Stimulated activated CD8-positive, alpha-beta memory T cell treated with anti-CD3 and anti-CD28 coated beads, Interleukin-7, amount 100 ng/mL, for 1 hour (primary cell): ENCODE data around the gene PRR23E.

Experiments
- DNase-seq, 2 donors: peaks; one replicate each; pipeline ENCODE4 v3.0.0-alpha.2; 2020; ENCODE audit warnings: low read depth in 2 of 2

Gene PRR23E

GRCh38 chr3:127209155-127209839 is 16.4 kb downstream of the PRR23E start:
- DNase-seq: no peak

DNA sequence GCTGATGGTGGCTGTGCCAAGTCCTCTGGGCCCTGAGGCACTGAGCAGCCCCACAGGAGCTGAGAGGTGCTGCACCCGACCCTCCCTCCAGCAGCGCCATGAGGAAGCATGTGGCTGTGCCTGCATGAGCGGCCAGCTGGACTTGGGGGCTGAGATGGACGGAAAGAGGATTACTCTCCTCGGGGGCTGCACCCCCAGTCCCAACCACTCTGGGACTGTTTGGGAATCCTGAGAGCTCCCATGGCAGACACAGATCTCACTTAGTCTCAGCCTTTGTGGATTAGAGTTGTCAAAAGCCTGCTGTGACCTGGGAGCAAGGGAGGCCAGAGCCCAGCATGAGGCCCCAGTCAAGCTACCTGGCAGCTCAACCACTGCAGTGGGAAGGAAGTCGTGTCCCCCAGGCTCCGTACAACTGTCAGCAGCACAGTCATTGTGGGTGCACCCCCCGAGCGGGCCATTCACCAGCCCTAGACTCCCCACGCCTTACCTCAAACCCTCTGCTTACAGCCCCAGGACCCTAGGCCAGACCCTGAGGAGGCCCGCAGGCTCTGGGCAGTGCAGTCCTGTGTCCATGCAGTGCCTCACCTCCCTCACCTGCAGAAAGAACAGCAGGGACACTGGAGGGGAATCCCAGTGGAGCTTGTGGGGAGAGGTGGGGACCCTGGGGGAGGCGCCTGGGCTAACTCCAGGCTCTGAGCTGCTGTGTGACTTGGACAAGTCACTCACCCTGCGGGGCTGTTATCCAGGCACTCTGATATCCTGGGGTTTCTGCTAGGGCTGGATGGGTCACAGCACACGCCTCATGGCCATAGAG is 17.1 kb downstream of the PRR23E start:
- DNase-seq: no peak

GRCh38 chr3:127210654-127210943 is 17.7 kb downstream of the PRR23E start:
- no peak for DNase-seq

DNA sequence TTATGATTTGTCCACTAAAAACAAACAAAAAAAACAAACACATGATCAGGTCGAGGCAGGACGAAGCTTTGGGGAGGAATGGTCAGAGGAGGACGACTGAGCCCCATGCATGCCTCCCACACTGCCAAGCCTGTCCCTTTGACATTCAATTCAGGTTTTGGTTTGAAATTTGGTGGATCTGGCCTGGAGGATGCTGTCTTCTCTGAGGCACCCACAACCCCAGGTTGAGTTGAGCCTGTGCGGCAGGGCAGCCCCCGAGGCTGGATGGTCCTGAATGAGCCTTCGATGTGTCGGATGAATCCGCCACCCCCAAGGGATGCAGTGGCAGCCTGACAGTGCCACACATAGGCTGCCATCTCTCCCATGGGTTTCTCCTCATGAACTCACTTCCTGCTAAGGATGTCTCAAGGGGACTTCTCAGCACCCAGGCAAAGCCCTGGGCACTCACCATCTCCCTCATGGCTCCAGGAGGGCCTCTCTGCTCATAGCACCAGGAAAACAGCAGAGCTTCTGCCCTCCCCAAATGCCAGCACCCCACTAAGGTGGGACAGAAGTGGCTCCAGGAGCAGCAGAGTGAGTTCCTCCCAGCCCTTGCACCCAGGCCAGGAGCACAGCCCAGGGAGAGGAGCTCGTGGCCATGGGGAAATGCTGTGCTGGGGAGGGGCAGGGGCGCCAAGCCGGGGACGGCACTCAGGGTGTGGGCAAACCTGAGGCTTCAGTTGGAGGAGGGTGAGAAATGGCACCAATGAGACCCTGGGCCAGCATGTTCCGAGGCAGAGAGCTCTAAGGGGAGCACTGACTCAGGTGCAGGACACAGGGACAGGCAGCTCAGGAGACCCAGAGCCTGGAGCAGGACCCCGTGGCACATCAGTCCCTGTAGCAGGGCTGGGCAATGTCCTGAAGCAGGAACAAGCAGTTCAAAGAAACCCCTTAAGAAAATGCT is 18.5 kb downstream of the PRR23E start:
- no peak for DNase-seq

DNA sequence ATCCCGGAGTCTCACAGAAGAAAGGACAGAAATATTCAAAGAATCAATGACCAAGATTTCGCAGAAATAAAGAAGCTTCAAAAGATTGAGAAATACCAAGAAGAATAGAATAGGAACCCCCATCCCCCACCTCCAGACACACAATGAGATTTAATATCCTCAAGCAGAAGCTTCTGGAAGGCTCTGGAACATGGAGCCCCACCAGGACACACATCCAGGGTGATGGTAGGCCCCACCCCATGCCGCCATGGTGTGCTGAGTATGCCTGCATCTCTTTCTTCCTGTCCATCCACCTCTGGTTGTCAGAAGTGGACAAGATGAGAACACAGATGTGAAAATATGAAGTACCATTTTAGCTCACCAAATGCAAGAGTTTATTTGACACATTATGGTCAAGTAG is 19.3 kb downstream of the PRR23E start:
- no peak for DNase-seq

DNA sequence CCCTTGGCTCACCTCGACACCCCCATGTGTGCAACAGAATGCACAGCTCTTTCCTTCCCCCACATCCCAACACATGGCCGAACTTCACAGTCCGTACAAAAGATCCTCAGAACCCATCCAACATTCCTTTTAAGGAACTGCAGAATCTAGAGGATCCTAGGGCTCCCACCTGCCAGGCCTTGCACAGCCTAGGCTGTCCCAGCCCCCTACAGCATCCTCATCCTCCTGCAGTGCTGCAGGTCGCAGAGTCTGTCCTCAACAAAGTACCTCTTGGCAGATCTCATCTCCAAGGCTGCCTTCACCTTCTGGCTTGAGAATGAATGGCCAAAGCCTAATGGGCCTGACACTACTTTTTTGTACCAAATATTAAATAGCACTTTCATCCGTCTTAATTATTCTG is 19.8 kb downstream of the PRR23E start:
- DNase-seq: no peak

DNA sequence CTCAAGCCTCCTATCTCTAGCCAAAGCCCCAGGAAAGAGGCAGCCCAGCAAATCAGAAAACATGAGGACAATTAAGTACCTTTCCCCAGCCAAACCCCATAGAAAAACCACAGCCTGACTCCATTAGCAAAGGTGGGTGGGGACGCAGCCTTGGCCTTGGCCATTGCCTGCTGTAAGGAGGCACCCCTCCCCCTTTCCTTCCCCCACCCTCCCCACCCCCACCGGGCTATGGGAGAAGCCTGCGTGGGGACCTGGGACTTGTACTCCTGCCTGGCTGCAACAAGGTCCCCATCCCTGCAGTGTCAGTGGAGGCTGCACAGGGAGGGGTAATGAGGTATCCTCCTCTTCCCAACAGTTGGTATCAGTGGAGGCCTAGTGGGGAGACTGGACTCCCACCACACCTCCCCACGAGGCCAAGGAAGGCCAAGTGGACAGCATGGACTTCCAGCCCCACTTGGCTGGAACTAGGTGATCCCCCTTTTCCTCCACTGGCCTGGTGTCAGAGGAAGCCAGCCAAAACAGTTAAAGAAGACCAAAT is 20.5 kb downstream of the PRR23E start:
- DNase-seq: no peak

GRCh38 chr3:127214975-127215374 is 22.0 kb downstream of the PRR23E start:
- DNase-seq: no peak

- DNase-seq: no peak
Observed at GRCh38 chr3:127215714-127216414, 22.9 kb downstream of the PRR23E start.

- DNase-seq: no peak
Observed at GRCh38 chr3:127216415-127217261, 23.7 kb downstream of the PRR23E start.

- DNase-seq: no peak
Observed at GRCh38 chr3:127217596-127218453, 24.9 kb downstream of the PRR23E start.

GRCh38 chr3:127218454-127218922 is 25.6 kb downstream of the PRR23E start:
- no peak for DNase-seq

GRCh38 chr3:127220497-127220896 is 27.6 kb downstream of the PRR23E start:
- DNase-seq: no peak

GRCh38 chr3:127221037-127221436 is 28.1 kb downstream of the PRR23E start:
- DNase-seq: no peak

DNA sequence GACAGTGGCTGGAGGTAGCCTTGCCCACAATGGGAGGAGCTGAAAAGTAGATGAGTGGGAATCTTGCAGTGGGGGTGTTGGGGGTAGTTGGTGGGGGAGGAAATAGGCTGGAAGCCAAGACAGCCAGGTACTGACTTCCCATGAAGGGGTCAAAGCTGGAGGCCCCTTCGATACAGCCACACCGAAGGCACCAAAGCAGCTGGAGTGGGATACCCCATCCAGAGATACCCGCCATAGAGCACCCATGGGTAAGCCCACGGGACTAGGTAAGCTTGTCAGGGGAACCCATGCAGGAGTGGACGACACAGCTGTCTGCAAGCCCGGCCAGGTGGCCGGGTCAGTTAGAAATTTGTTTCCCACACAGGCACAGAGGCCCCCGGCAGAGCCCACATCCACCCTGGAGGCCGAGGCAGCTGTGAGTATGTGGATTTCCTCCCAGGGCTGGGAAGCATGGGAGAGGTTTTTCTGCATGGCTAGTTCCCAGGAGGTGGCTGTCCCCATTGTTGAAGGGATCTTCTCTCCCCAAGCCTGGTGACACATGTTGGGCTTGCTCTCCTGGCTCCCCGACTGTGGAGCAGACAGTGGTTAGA is 28.6 kb downstream of the PRR23E start:
- DNase-seq: no peak

GRCh38 chr3:127222163-127222562 is 29.2 kb downstream of the PRR23E start:
- no peak for DNase-seq

GRCh38 chr3:127222664-127223063 is 29.7 kb downstream of the PRR23E start:
- DNase-seq: no peak

- no peak for DNase-seq
Observed at GRCh38 chr3:127224118-127224517, 31.2 kb downstream of the PRR23E start.

DNA sequence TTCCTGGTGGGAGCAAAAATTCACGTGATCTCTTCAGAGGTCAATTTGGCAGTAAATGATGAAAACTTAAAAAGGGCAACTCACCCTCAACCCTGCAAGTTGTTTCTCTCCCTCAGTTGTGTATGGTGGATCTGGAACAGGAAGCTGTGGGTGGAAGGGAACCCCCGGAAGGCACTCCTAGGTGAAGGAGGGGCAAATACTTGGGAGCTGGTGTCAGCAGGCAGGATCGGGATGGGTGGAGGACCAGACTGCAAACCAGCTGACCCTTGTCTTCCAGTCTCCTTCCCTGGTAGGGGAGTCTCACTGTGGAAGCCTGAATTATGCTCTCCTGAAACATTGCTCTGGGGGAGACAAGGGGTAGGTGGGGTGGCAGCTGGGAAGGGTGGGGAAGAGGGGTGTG is 33.5 kb downstream of the PRR23E start:
- no peak for DNase-seq
